K562 (cell line): ENCODE results near the gene TTC28. TPM values are rescaled to one million over a fixed set of nuclear protein-coding genes. Genes with fewer than 3 reads are reported as not detected.

Source experiments
- BRD4 ChIP-seq: fragments of 200-600 bp; sonication (generic); IDR thresholded peaks from 2 replicates; pipeline ENCODE4 v1.6.1; 2017; ENCODE audit warnings: inconsistent platforms
- CBFA2T2 ChIP-seq: fragments of 450-650 bp; conservative IDR thresholded peaks from 2 replicates; pipeline ENCODE4 v1.6.1; 2017; ENCODE audit warnings: mild to moderate bottlenecking
- CREB3 ChIP-seq: fragments of 450-650 bp; conservative IDR thresholded peaks from 2 replicates; pipeline ENCODE4 v1.6.1; 2016; ENCODE audit warnings: missing genetic modification characterization, low read depth, mild to moderate bottlenecking, missing compliant biosample characterization, moderate library complexity
- GATA2 ChIP-seq: sonication (generic); formaldehyde crosslinking; IDR thresholded peaks from 2 replicates; pipeline ENCODE4 v1.4.0; 2020; ENCODE audit warnings: mild to moderate bottlenecking, missing genetic modification reagents
- HBP1 ChIP-seq: fragments of 450-650 bp; formaldehyde crosslinking; IDR thresholded peaks from 2 replicates; pipeline ENCODE4 v1.4.0; 2022; ENCODE audit warnings: missing genetic modification characterization
- IFI16 ChIP-seq: fragments of 250-450 bp; sonication (Bioruptor Pico); IDR thresholded peaks from 2 replicates; pipeline ENCODE4 v2.1.2; 2022; ENCODE audit warnings: mild to moderate bottlenecking, inconsistent platforms
- ILF3 ChIP-seq: fragments of 450-650 bp; IDR thresholded peaks from 2 replicates; pipeline ENCODE4 v1.6.1; 2018; ENCODE audit warnings: antibody characterized with exemption, mild to moderate bottlenecking, moderate library complexity, borderline replicate concordance
- KDM1A ChIP-seq, 2 experiments: fragments of 450-650 bp; IDR thresholded peaks; 2 replicates each; pipeline ENCODE4 v1.6.1; 2016; ENCODE audit warnings: mild to moderate bottlenecking in 2 of 2
- MCM2 ChIP-seq: fragments of 450-650 bp; IDR thresholded peaks from 2 replicates; pipeline ENCODE4 v1.6.1; 2017; ENCODE audit warnings: low read depth, mild to moderate bottlenecking
- NCOA2 ChIP-seq, 2 experiments: fragments of 450-650 bp; IDR thresholded peaks; 2 replicates each; pipeline ENCODE4 v1.6.1; 2018; ENCODE audit warnings: mild to moderate bottlenecking in 2 of 2, moderate library complexity in 1 of 2; ENCODE audit not compliant: partially characterized antibody in 2 of 2
- PKNOX1 ChIP-seq: fragments of 450-650 bp; IDR thresholded peaks from 2 replicates; pipeline ENCODE4 v1.6.1; 2016
- POLR2AphosphoS5 ChIP-seq: IDR thresholded peaks from 2 replicates; pipeline ENCODE4 v1.6.1; 2011; ENCODE audit warnings: mild to moderate bottlenecking, low read depth, low read length, moderate library complexity; ENCODE audit not compliant: control insufficient read depth, insufficient read depth
- RAD21 ChIP-seq, 2 experiments: fragments of 250-450 bp in 1 of 2; fragments of 450-650 bp in 1 of 2; sonication (Bioruptor Pico) in 1 of 2; formaldehyde crosslinking in 1 of 2; IDR thresholded peaks in 1 of 2; conservative IDR thresholded peaks in 1 of 2; 2 replicates each; pipeline versions ENCODE4 v1.4.0 to v1.8.0; 2020 to 2022; ENCODE audit warnings: mild to moderate bottlenecking in 2 of 2, moderate library complexity in 1 of 2
- SAFB2 ChIP-seq: fragments of 200-400 bp; formaldehyde crosslinking; IDR thresholded peaks from 2 replicates; pipeline ENCODE4 v1.6.1; 2018; ENCODE audit warnings: borderline replicate concordance, low read length, low read depth, moderate library complexity; ENCODE audit not compliant: severe bottlenecking
- SLC30A9 ChIP-seq: fragments of 250-450 bp; sonication (Bioruptor Pico); IDR thresholded peaks from 2 replicates; pipeline ENCODE4 v1.8.0; 2022; ENCODE audit warnings: mild to moderate bottlenecking, moderate library complexity
- TFAM ChIP-seq: fragments of 250-450 bp; sonication (Bioruptor Pico); conservative IDR thresholded peaks from 2 replicates; pipeline ENCODE4 v1.5.0; 2021; ENCODE audit warnings: mild to moderate bottlenecking, moderate library complexity
- USF2 ChIP-seq: sonication (generic); formaldehyde crosslinking; IDR thresholded peaks from 2 replicates; pipeline ENCODE4 v1.5.0; 2020; ENCODE audit warnings: missing genetic modification reagents
- ZNF584 ChIP-seq: fragments of 200-800 bp; sonication (Bioruptor generic); IDR thresholded peaks from 2 replicates; pipeline ENCODE4 v1.6.1; 2016; ENCODE audit warnings: low read depth, mild to moderate bottlenecking, missing genetic modification characterization, missing compliant biosample characterization
- polyA plus RNA-seq, 8 experiments: library from polyadenylated mRNA; depleted of rRNA in 4 of 8; stranded (reverse) in 5 of 8; unstranded in 3 of 8; fragments of >200 nt; fragmentation: Nextera tagmentation in 2 of 8; fragmentation: Illumina TruSeq in 1 of 8; extraction: Ambion mirVana in 2 of 8; extraction: Trizol in 1 of 8; gene quantifications; 2 replicates each; pipeline versions ENCODE4 v1.2.1 to v1.2.3, GENCODE V29; 2011 to 2014; ENCODE audit warnings: inconsistent platforms in 1 of 8, missing spikeins in 1 of 8
- total RNA-seq, 7 experiments: library from RNA; depleted of rRNA in 6 of 7; stranded (reverse); fragments of >200 nt in 6 of 7; fragmentation: Illumina TruSeq in 2 of 7; extraction: Trizol in 2 of 7; gene quantifications; 2 replicates each; pipeline versions ENCODE4 v1.2.1 to v1.2.3, GENCODE V29; 2011 to 2021; ENCODE audit warnings: low replicate concordance in 1 of 7
- TF ChIP-seq, protein P1 (sequence below), 2 experiments: fragments of 200-800 bp in 1 of 2; sonication (Bioruptor generic) in 1 of 2; sonication (generic) in 1 of 2; formaldehyde crosslinking in 1 of 2; IDR thresholded peaks in 1 of 2; conservative IDR thresholded peaks in 1 of 2; 2 replicates each; pipeline versions ENCODE4 v1.5.0 to v1.6.1; 2016 to 2020; ENCODE audit warnings: missing compliant biosample characterization in 1 of 2, missing genetic modification characterization in 1 of 2, missing genetic modification reagents in 1 of 2

The TTC28 gene
- total and polyA plus RNA-seq, 9 of the 15 experiments (the other 6 are each of a cell fraction or from before 2014, with no cell fraction given): 0.22 to 10.7 (median 3.1) TPM

GRCh38 chr22:28544431-28544868, 135.2 kb downstream of the TTC28 start (continued):
- no peak for TF ChIP-seq RAD21 (CRISPR knock-in tag; conservative IDR thresholded peaks at IDR 0.05 in 1 of 2, IDR thresholded peaks at IDR 0.05 in 1 of 2)
- TF ChIP-seq CBFA2T2: no peak
- no peak for TF ChIP-seq KDM1A (IDR thresholded peaks at IDR 0.05)
- TF ChIP-seq GATA2 (CRISPR knock-in tag): no peak
- TF ChIP-seq PKNOX1: no peak
- TF ChIP-seq TFAM: no peak
- TF ChIP-seq SAFB2: no peak
- TF ChIP-seq CREB3 (tag): peak; percentile 78
- no peak for TF ChIP-seq MCM2
- TF ChIP-seq, protein P1, sequence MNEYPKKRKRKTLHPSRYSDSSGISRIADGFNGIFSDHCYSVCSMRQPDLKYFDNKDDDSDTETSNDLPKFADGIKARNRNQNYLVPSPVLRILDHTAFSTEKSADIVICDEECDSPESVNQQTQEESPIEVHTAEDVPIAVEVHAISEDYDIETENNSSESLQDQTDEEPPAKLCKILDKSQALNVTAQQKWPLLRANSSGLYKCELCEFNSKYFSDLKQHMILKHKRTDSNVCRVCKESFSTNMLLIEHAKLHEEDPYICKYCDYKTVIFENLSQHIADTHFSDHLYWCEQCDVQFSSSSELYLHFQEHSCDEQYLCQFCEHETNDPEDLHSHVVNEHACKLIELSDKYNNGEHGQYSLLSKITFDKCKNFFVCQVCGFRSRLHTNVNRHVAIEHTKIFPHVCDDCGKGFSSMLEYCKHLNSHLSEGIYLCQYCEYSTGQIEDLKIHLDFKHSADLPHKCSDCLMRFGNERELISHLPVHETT (CRISPR knock-in tag; conservative IDR thresholded peaks at IDR 0.05 in 1 of 2, IDR thresholded peaks at IDR 0.05 in 1 of 2): peak in 1 of 2 experiments; percentile 79; a peak in 2 of 4 replicates
- TF ChIP-seq USF2 (CRISPR knock-in tag): no peak
- no peak for TF ChIP-seq BRD4
- TF ChIP-seq NCOA2 (IDR thresholded peaks at IDR 0.05; ENCODE audit: partially characterized antibody in 2 of 2): no peak
- no peak for TF ChIP-seq IFI16 (CRISPR knock-in tag)
- no peak for TF ChIP-seq POLR2AphosphoS5
- TF ChIP-seq HBP1 (CRISPR knock-in tag): no peak
- 0 out of 2 replicates have a peak, but pooled peaks have one; percentile 40 for TF ChIP-seq ZNF584 (CRISPR knock-in tag)
- TF ChIP-seq SLC30A9 (CRISPR knock-in tag): no peak
- no peak for TF ChIP-seq ILF3
